GM19468 (cell line): Measurements from ENCODE around the gene P2RY8.

ENCODE experiments used
- ATAC-seq: cut with Tn5 transposase; IDR thresholded peaks from one replicate; pipeline ENCODE4 v1.9.1; 2021; ENCODE audit warnings: mild to moderate bottlenecking, moderate library complexity, moderate number of reproducible peaks; ENCODE audit not compliant: unreplicated experiment; ENCODE audit errors: extremely low read depth

P2RY8 gene

GRCh38 chrX:1466971-1467561 is 69.9 kb downstream of the P2RY8 start:
- ATAC-seq, result peak; percentile 49

GRCh38 chrX:1466232-1466661 is 70.7 kb downstream of the P2RY8 start:
- ATAC-seq, result no peak

- no peak for ATAC-seq
These were observed 71.4 kb downstream of the P2RY8 start for GRCh38 chrX:1465286-1466231.

GRCh38 chrX:1464971-1465285 is 72.1 kb downstream of the P2RY8 start:
- ATAC-seq, result no peak

- ATAC-seq, result no peak
These were observed 72.7 kb downstream of the P2RY8 start for GRCh38 chrX:1464041-1464970.

GRCh38 chrX:1463581-1463980 is 73.4 kb downstream of the P2RY8 start:
- ATAC-seq, result no peak

GRCh38 chrX:1462596-1463251 is 74.3 kb downstream of the P2RY8 start:
- ATAC-seq, result no peak

- ATAC-seq, result no peak
These were observed 74.9 kb downstream of the P2RY8 start for GRCh38 chrX:1462110-1462509.

GRCh38 chrX:1455948-1456280 is 81.1 kb downstream of the P2RY8 start:
- no peak for ATAC-seq

GRCh38 chrX:1453951-1454785 is 82.8 kb downstream of the P2RY8 start:
- ATAC-seq, result peak; percentile 16

- no peak for ATAC-seq
These were observed 83.6 kb downstream of the P2RY8 start for GRCh38 chrX:1453395-1453783.

- ATAC-seq, result peak; percentile 86
These were observed 84.2 kb downstream of the P2RY8 start, which contains the start of gene ASMTL for GRCh38 chrX:1452516-1453394. ASMTL (minus strand) TSS chrX:1452909; CDS start chrX:1452840, 69 bp downstream.

GRCh38 chrX:1451661-1452515 is 85.1 kb downstream of the P2RY8 start:
- no peak for ATAC-seq

- ATAC-seq, result no peak
These were observed 85.7 kb downstream of the P2RY8 start for GRCh38 chrX:1451251-1451660.

- no peak for ATAC-seq
These were observed 86.4 kb downstream of the P2RY8 start for GRCh38 chrX:1450361-1451161.

- ATAC-seq, result no peak
These were observed 87.2 kb downstream of the P2RY8 start for GRCh38 chrX:1449823-1450149.
